ENCODE measurements around the gene TNIK.
"Not testable (repeated sequence)": the region's sequence is repeated elsewhere in the genome, so short reads cannot be mapped to it uniquely, and the experiment has no call there.

The TNIK gene

DNA sequence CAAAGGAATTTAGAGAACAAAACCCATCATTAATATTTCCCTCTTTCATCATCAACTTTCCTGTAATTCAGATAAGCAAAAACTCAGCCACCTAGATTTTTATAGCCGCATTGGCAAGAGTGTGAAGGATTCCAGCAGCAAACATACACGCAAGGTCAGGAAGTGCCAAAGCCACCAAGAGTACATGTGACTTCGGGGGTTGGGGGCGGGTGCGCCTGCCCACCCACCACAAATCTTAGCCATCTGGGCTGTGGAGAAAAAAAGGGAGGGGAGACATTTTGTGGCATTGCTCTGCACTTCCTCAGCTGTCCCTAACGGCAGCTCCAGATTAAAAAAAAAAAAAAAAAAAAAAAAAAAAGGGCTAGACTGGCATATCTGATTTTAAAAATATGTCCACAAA is 148.4 kb downstream of the TNIK start:
- no peaks in the 10 kb centered on the region for H3K27me3 Mint-ChIP-seq (ENCODE audit: low read depth, poor library complexity)
- peak; percentile 6 for DNase-seq

GRCh38 chr3:171309906-171310359 is 150.3 kb downstream of the TNIK start:
- no peaks in the 10 kb centered on the region for H3K27me3 Mint-ChIP-seq (ENCODE audit: low read depth, poor library complexity)
- TF ChIP-seq, protein P1, sequence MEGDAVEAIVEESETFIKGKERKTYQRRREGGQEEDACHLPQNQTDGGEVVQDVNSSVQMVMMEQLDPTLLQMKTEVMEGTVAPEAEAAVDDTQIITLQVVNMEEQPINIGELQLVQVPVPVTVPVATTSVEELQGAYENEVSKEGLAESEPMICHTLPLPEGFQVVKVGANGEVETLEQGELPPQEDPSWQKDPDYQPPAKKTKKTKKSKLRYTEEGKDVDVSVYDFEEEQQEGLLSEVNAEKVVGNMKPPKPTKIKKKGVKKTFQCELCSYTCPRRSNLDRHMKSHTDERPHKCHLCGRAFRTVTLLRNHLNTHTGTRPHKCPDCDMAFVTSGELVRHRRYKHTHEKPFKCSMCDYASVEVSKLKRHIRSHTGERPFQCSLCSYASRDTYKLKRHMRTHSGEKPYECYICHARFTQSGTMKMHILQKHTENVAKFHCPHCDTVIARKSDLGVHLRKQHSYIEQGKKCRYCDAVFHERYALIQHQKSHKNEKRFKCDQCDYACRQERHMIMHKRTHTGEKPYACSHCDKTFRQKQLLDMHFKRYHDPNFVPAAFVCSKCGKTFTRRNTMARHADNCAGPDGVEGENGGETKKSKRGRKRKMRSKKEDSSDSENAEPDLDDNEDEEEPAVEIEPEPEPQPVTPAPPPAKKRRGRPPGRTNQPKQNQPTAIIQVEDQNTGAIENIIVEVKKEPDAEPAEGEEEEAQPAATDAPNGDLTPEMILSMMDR (IDR thresholded peaks at IDR 0.05), result no peak
- no peak overlapping the region for H3K4me3 Mint-ChIP-seq
- no peak for DNase-seq
- peaks cover 13% of the 10 kb centered on the region for H3K9me3 Mint-ChIP-seq
- peaks cover 63% of the 10 kb centered on the region for H3K4me1 Mint-ChIP-seq
- H3K27ac Mint-ChIP-seq, result peak overlapping the region; percentile 43
- peaks cover 12% of the 10 kb centered on the region for H3K36me3 Mint-ChIP-seq (ENCODE audit: low read depth)

More for the DNA sequence above, 148.4 kb downstream of the TNIK start:
- Mint-ChIP-seq H3K9me3 (peaks cover 11% of the 10 kb centered on the region), H3K36me3 (ENCODE audit: low read depth) (peaks cover 10% of the 10 kb centered on the region), H3K4me1 (peaks cover 68% of the 10 kb centered on the region), H3K27ac (no peak overlapping the region), H3K4me3 (no peak overlapping the region)
- TF ChIP-seq, protein P1 (IDR thresholded peaks at IDR 0.05), result no peak

DNA sequence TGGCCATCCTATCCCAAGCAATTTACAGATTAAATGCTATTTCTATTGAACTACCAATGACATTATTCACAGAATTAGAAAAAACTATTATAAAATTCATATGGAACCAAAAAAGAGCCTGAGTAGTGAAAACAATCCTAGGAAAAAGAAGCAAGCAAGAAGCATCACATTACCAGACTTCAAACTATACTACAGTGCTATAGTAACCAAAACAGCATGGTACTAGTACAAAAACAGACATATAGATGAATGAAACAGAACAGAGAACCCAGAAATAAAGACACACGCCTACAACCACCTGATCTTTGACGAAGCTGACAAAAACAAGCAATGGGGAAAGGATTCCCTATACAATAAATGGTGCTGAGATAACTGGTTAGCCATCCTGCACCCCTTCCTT is 152.2 kb downstream of the TNIK start:
- Mint-ChIP-seq H3K36me3 (ENCODE audit: low read depth) (peaks cover 19% of the 10 kb centered on the region), H3K27me3 (ENCODE audit: low read depth, poor library complexity) (peaks cover 2% of the 10 kb centered on the region), H3K4me1 (peaks cover 44% of the 10 kb centered on the region), H3K4me3 (no peak overlapping the region), H3K9me3 (peaks cover 21% of the 10 kb centered on the region), H3K27ac (no peak overlapping the region)
- no peak for DNase-seq
- TF ChIP-seq, protein P1 (IDR thresholded peaks at IDR 0.05), result no peak

GRCh38 chr3:171307046-171307585 is 153.1 kb downstream of the TNIK start:
- Mint-ChIP-seq H3K4me3 (no peak overlapping the region), H3K27ac (peak overlapping the region; percentile 88), H3K9me3 (peaks cover 21% of the 10 kb centered on the region), H3K4me1 (peaks cover 37% of the 10 kb centered on the region), H3K27me3 (ENCODE audit: low read depth, poor library complexity) (peaks cover 2% of the 10 kb centered on the region), H3K36me3 (ENCODE audit: low read depth) (peaks cover 19% of the 10 kb centered on the region)
- DNase-seq, result no peak
- TF ChIP-seq, protein P1 (IDR thresholded peaks at IDR 0.05), result no peak

- H3K4me1 Mint-ChIP-seq, result peaks cover 33% of the 10 kb centered on the region
- peak overlapping the region; percentile 88 for H3K27ac Mint-ChIP-seq
- DNase-seq, result no peak
- H3K36me3 Mint-ChIP-seq (ENCODE audit: low read depth), result peaks cover 19% of the 10 kb centered on the region
- peaks cover 21% of the 10 kb centered on the region for H3K9me3 Mint-ChIP-seq
- H3K4me3 Mint-ChIP-seq, result no peak overlapping the region
- peaks cover 2% of the 10 kb centered on the region for H3K27me3 Mint-ChIP-seq (ENCODE audit: low read depth, poor library complexity)
- TF ChIP-seq, protein P1 (IDR thresholded peaks at IDR 0.05), result no peak
Observed at GRCh38 chr3:171306631-171307030, 153.6 kb downstream of the TNIK start.

DNA sequence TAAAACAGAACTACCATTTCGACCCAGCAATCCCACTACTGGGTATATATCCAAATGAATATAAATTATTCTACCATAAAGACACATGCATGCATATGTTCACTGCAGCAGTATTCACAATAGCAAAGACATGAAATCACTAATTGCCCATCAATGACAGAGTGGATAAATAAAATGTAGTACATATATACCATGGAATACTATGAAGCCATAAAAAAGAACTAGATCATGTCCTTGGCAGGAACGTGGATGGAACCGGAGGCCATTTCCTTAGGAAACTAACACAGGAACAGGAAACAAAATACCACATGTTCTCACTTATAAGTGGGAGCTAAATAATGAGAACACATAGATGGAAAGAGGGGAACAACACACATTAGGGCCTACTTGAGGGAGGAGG is 154.4 kb downstream of the TNIK start:
- H3K4me1 Mint-ChIP-seq, result peaks cover 25% of the 10 kb centered on the region
- H3K27me3 Mint-ChIP-seq (ENCODE audit: low read depth, poor library complexity); H3K4me3 Mint-ChIP-seq; DNase-seq: not testable (repeated sequence)
- H3K36me3 Mint-ChIP-seq (ENCODE audit: low read depth), result peaks cover 19% of the 10 kb centered on the region
- H3K9me3 Mint-ChIP-seq, result peaks cover 21% of the 10 kb centered on the region
- H3K27ac Mint-ChIP-seq, result peak overlapping the region; percentile 85

- H3K4me3 Mint-ChIP-seq; H3K27me3 Mint-ChIP-seq (ENCODE audit: low read depth, poor library complexity); DNase-seq; H3K27ac Mint-ChIP-seq: not testable (repeated sequence)
- H3K4me1 Mint-ChIP-seq, result peaks cover 15% of the 10 kb centered on the region
- H3K9me3 Mint-ChIP-seq, result peaks cover 21% of the 10 kb centered on the region
- H3K36me3 Mint-ChIP-seq (ENCODE audit: low read depth), result peaks cover 19% of the 10 kb centered on the region
Observed at GRCh38 chr3:171304498-171304897, 155.7 kb downstream of the TNIK start.

DNA sequence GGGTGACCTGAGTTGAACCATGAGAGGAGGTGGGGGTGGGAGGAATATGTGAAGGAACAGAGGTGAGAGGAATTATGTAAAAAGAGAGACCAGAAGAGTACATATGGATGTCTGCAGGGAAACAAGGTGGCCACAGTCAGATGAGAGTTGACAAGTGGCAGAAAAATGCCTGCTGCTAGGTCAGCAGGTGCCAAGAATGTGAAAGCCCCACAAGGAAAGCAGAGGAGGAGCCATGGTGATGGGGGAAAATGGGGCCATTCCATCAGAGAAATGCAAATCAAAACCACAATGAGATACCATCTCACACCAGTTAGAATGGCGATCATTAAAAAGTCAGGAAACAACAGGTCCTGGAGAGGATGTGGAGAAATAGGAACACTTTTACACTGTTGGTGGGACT is 156.2 kb downstream of the TNIK start:
- not testable (repeated sequence) for DNase-seq, H3K27ac Mint-ChIP-seq
- H3K36me3 Mint-ChIP-seq (ENCODE audit: low read depth), result peaks cover 19% of the 10 kb centered on the region

More for the DNA sequence above, 156.2 kb downstream of the TNIK start:
- H3K4me3 Mint-ChIP-seq; H3K27me3 Mint-ChIP-seq (ENCODE audit: low read depth, poor library complexity): not testable (repeated sequence)
- peaks cover 21% of the 10 kb centered on the region for H3K9me3 Mint-ChIP-seq
- H3K4me1 Mint-ChIP-seq, result peaks cover 15% of the 10 kb centered on the region
